Memory B cell (primary cell): Measurements from ENCODE around the gene CELSR1.
"Not testable (repeated sequence)": the region's sequence is repeated elsewhere in the genome, so short reads cannot be mapped to it uniquely, and the experiment has no call there.

Experiments
- ATAC-seq: fragments of 150-1000 bp; cut with Tn5 transposase; 2 replicates; pipeline ENCODE4 v1.10.0; 2021; ENCODE audit warnings: low read depth, mild to moderate bottlenecking, moderate library complexity
- DNase-seq, 2 donors: peaks; one replicate each; pipeline ENCODE4 v3.0.0; 2022; ENCODE audit warnings: low spot score in 2 of 2
- H3K27ac Mint-ChIP-seq: one replicate; pipeline ENCODE4 v1.8.0; 2022; ENCODE audit warnings: mild to moderate bottlenecking, moderate library complexity, mixed read lengths
- H3K27me3 Mint-ChIP-seq: one replicate; pipeline ENCODE4 v1.8.0; 2022; ENCODE audit warnings: mixed read lengths
- H3K36me3 Mint-ChIP-seq: one replicate; pipeline ENCODE4 v1.8.0; 2022; ENCODE audit warnings: mild to moderate bottlenecking, mixed read lengths
- H3K4me1 Mint-ChIP-seq: one replicate; pipeline ENCODE4 v1.8.0; 2022; ENCODE audit warnings: mixed read lengths
- H3K4me3 Mint-ChIP-seq: one replicate; pipeline ENCODE4 v1.8.0; 2022; ENCODE audit warnings: mild to moderate bottlenecking, moderate library complexity, mixed read lengths
- H3K9me3 Mint-ChIP-seq: one replicate; pipeline ENCODE4 v1.8.0; 2022; ENCODE audit warnings: mixed read lengths

Gene CELSR1

DNA sequence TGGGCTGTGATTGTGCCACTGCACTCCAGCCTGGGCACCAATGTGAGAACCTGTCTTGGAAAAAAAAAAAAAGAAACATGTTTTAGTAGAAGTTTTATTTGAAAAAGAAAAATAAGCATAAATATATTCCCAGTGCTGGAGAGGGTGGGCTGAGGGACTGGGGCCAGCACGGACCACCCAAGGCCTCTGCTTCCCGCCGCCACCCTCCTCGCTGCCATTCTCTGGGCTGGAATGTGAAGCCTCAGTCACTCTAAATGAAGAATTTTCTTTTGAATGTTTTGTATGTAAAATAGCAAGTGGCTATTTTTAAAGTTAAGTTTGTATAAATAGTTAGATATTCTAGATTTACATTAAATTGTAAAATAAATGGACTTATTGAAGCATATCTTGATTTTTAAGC, 207.0 kb downstream of the CELSR1 start:
- Mint-ChIP-seq H3K4me3 (no peak overlapping the region), H3K36me3 (no peaks in the 10 kb centered on the region), H3K4me1 (no peaks in the 10 kb centered on the region), H3K27ac (no peak overlapping the region), H3K9me3 (no peaks in the 10 kb centered on the region), H3K27me3 (no peaks in the 10 kb centered on the region)
- ATAC-seq (no peak), DNase-seq (no peak)

DNA sequence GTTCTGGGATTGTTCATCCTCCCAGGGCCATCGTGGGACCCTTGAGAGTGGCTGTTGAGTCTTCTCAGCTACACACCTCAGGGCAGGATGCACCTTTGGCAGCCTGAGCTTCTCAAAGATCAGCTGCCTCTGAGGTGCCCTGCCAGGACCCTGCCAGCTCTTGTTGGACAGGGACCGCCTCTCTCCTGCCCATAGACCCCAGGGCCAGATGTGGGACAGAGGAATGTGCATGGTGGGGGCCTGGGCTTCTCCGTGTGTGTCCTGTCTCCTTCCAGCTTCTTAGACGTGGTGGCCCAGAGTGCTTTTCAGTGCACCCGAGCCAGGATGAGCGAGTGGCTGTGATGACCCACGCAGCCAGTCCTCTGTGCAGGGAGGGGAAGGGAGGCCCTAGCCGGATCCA, 207.8 kb downstream of the CELSR1 start:
- Mint-ChIP-seq H3K4me1 (no peaks in the 10 kb centered on the region), H3K4me3 (no peak overlapping the region), H3K27ac (no peak overlapping the region), H3K9me3 (no peaks in the 10 kb centered on the region), H3K36me3 (no peaks in the 10 kb centered on the region), H3K27me3 (no peaks in the 10 kb centered on the region)
- DNase-seq (no peak), ATAC-seq (no peak)

DNA sequence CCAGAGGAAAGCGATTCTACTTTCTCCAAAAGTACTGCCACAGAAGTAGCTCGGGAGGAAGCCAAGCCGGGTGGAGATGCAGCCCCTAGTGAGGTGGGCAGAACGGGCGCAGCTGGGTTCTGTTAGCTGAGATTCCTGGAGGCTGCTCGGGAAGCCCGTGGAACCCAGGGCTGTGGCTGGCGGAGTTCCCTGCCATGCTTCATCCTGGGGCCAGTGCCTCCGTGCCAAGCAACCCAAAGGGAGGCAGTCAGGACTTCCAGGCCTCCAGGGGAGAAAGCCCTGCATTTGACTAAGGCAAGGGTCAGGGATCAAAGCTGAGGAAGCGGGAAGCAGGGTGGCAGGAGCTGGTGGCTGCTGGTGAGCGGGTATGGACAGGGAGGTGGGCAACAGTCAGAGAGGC, 208.6 kb downstream of the CELSR1 start:
- Mint-ChIP-seq H3K27ac (no peak overlapping the region), H3K4me1 (no peaks in the 10 kb centered on the region), H3K36me3 (no peaks in the 10 kb centered on the region), H3K27me3 (no peaks in the 10 kb centered on the region), H3K9me3 (no peaks in the 10 kb centered on the region), H3K4me3 (no peak overlapping the region)
- DNase-seq (no peak), ATAC-seq (no peak)

DNA sequence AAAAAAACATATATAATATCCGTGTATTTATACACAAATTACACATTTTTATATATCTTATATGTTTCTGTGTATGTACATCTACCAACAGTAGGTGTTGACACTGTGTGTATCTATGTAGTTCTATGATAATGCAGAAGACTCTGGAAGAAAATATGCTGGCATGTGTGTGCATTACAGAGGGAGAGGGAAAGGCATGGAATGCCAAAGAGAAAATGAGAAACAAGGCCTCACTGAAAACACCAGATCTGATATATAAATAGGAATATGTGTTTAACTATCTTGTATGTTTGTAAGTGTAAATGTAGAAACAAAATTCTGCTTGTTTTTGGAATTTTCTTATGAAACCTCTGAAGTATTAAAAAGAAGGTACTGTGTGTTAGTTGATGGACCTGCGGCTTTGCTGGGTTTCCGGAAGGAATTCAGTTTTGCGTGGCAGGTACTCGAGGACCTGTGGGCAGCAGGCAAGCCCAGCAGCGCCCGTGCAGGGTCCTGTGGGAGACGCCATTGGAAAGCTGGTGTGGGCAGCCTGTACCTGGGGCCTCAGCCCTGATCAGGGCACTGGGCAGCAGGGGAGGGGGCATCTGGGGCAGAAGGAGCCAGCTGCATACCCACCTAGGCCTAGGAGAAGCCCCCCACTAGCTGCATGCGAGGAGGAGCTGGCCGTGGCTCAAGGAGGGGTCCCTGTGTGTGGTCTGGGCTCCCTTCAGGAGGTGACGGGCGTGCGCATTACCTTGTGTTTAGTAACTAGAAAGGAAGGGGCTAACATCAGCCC, 209.5 kb downstream of the CELSR1 start:
- Mint-ChIP-seq H3K36me3 (no peaks in the 10 kb centered on the region), H3K4me1 (no peaks in the 10 kb centered on the region), H3K27ac (no peak overlapping the region), H3K27me3 (no peaks in the 10 kb centered on the region), H3K9me3 (no peaks in the 10 kb centered on the region), H3K4me3 (no peak overlapping the region)
- ATAC-seq (no peak), DNase-seq (no peak)

DNA sequence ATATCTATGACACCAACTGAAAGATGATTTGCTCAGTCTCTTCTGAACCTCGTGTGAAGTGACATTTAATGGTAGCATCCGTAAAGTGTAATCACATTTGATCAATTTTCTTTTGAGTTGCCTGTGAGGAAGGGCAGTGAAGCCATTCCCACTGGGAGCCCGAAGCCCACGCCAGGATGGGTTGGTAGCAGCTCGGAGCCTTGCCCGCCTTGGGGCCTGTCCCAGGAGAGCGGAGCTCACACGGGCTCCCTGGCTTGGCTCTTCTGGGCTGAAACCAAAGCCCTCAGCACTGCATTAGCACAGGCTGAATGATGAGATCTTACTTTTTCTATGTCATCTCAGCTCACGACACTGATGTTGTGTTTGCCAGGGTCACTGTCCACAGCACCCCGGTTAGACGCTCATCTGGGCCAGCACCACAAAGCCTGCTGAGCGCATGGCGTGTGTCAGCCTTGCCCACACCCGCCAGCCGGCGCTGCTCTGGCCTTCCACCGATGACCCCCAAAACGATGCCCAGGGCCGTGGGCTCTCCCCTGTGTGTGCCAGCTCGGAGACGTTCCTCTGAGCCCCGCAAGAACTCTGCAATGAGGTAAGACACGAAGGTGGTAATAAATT, 211.2 kb downstream of the CELSR1 start:
- Mint-ChIP-seq H3K4me3 (no peak overlapping the region), H3K36me3 (no peaks in the 10 kb centered on the region)
- ATAC-seq: no peak

DNA sequence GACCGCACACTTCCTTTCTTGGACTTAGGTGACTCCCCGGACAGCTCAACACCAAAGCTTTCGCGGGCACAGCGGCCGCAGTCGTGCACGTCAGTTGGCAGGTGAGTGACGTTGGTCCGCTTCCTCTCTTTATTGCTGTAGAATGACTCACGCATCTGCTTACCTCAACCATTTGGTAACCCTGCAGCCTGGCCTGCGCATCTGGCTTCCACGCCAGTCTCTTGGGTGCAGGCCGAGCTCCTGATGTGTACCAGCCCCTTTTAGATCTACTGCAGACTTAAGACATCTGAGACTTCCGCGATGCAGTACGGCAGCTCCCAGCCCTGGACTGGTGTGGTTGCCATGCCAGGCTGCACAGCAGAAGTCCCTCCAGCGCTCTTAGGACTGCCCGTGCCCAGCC, 214.3 kb downstream of the CELSR1 start:
- no peak overlapping the region for H3K27ac Mint-ChIP-seq
- no peak for DNase-seq
- no peaks in the 10 kb centered on the region for H3K9me3 Mint-ChIP-seq
- H3K36me3 Mint-ChIP-seq: no peaks in the 10 kb centered on the region
- no peaks in the 10 kb centered on the region for H3K27me3 Mint-ChIP-seq
- H3K4me3 Mint-ChIP-seq: no peak overlapping the region
- no peak for ATAC-seq
- no peaks in the 10 kb centered on the region for H3K4me1 Mint-ChIP-seq

More for the DNA sequence above, 211.2 kb downstream of the CELSR1 start:
- no peak for DNase-seq
- Mint-ChIP-seq H3K27ac (no peak overlapping the region), H3K27me3 (no peaks in the 10 kb centered on the region), H3K4me1 (no peaks in the 10 kb centered on the region), H3K9me3 (no peaks in the 10 kb centered on the region)

DNA sequence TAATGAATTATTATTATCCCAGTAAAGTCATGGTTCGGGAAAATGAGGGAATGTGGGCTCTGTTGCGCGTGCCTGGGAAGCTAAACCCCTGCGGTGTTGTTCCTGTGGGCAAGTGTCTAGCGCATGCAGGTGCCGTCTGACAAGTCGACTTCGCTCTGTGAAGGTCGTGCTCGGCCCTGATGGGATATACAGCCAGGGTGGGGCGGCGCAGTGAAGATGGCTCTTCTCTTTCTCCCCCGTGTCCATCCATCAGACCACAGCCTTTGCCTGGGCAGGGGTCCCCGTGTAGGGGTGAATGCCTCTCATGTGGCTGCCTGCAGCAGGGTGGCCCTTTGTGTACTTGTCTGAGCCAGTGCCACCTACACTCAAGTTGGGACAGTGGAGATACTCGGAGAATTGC, 214.7 kb downstream of the CELSR1 start:
- no peaks in the 10 kb centered on the region for H3K36me3 Mint-ChIP-seq

DNA sequence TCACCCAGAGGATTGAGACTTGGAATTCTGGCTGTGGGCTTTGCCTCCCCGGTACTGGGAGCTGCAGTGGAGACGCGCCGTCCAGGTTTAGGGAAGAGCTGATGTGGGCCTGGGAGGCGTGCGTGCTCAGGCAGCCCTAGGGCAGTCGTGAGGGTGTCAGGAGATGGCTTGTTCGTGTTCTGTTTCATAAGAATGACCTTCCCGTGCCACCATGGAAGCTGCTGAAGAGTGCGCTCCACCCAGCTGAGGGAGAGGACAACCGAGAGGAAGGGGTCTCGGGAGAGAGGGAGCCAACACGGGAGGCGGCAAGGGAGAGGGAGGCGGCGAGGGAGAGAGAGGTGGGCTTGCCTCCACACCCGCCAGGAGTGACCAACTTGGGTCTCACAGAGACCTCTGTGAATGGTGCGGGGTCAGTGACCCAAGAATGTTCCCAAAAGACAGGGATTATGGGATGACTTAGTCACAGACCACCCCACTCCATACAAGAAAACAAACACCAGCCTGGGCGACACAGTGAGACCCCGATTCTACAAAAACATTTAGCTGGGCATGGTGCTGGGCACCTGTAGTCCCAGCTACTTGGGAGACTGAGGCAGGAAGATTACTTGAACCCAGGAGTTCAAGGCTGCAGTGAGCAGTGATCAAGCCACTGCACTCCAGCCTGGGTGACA, 216.6 kb downstream of the CELSR1 start:
- Mint-ChIP-seq H3K27me3 (no peaks in the 10 kb centered on the region), H3K36me3 (no peaks in the 10 kb centered on the region), H3K4me3 (no peak overlapping the region), H3K4me1 (no peaks in the 10 kb centered on the region), H3K9me3 (no peaks in the 10 kb centered on the region), H3K27ac (no peak overlapping the region)
- ATAC-seq (no peak), DNase-seq (no peak)

More for the DNA sequence above, 214.7 kb downstream of the CELSR1 start:
- Mint-ChIP-seq H3K4me3 (no peak overlapping the region), H3K27ac (no peak overlapping the region), H3K27me3 (no peaks in the 10 kb centered on the region), H3K4me1 (no peaks in the 10 kb centered on the region), H3K9me3 (no peaks in the 10 kb centered on the region)
- ATAC-seq (no peak), DNase-seq (no peak)

DNA sequence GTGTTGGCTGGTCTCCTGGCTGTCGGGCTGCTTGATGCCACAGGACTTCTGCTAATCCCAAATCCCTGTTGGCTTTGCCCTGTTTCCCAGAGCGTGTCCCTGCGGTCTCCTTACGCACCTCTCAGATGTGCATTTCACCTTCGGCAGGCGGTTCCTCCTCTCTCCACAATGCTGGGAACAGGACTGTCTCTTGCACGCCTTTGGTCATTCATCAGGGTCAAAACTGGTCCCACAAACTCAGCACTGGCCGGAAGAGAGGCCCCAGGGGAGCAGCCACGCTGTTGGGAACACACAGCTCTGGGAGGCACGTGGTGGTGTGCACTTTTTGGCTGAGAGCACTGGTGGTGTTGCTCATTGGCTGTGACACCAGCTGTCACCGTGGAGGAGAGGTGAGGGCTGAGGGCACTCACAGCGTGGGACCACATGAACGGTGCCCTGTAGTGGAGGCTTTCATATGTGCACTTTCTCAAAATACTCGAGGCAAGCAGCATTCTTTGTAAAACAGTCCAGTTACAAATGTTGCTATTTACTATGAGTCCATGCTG, 217.2 kb downstream of the CELSR1 start:
- no peaks in the 10 kb centered on the region for H3K36me3 Mint-ChIP-seq
- no peak overlapping the region for H3K4me3 Mint-ChIP-seq
- DNase-seq (no peak), ATAC-seq (no peak)
- H3K27me3 Mint-ChIP-seq: no peaks in the 10 kb centered on the region
- H3K4me1 Mint-ChIP-seq: no peaks in the 10 kb centered on the region
- no peaks in the 10 kb centered on the region for H3K9me3 Mint-ChIP-seq
- no peak overlapping the region for H3K27ac Mint-ChIP-seq

DNA sequence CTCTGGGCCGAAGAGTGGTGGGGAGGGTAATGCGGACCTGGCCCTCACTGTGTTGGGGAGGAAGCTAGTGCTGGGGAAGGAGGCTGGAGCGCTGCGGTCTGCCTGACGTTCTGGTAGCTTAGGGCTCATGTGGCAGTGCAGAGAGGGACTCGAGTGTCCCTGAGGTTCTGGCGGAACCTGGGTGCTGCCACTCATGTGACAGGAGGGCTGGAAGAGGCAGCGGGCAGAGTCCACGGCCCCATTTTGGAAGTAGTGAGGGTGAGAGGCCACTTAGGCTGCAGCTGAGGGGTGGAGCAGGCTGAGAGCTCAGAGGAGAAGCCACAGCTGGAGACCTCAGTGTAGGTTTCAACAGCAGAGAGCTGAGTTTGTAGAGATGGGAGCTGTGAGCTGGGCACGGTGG, 218.1 kb downstream of the CELSR1 start:
- Mint-ChIP-seq H3K9me3 (no peaks in the 10 kb centered on the region), H3K4me3 (no peak overlapping the region), H3K4me1 (no peaks in the 10 kb centered on the region), H3K36me3 (no peaks in the 10 kb centered on the region), H3K27ac (no peak overlapping the region), H3K27me3 (no peaks in the 10 kb centered on the region)
- DNase-seq (no peak), ATAC-seq (no peak)

DNA sequence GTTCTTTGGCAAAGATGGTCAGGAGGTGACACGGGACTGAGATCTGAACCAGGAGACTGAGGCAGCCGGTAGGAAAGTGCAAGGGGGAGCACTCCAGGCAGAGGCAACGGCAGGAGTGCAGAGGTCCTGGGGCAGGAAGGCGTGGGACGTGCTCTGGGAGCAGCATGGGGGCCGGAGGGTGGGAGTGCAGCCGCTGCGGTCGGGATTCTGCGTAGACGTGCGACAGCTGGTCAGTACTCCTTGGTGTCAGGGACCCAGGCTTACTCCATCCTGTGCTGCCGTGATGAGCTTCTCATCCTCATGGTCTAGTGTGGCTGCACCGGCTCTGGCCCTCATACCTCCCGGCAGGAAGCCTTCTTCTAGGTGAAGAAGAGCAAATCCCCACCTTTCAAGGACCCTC, 218.8 kb downstream of the CELSR1 start:
- DNase-seq (no peak), ATAC-seq (no peak)
- Mint-ChIP-seq H3K4me3 (no peak overlapping the region), H3K4me1 (no peaks in the 10 kb centered on the region), H3K27ac (no peak overlapping the region), H3K36me3 (no peaks in the 10 kb centered on the region), H3K9me3 (no peaks in the 10 kb centered on the region), H3K27me3 (no peaks in the 10 kb centered on the region)

DNA sequence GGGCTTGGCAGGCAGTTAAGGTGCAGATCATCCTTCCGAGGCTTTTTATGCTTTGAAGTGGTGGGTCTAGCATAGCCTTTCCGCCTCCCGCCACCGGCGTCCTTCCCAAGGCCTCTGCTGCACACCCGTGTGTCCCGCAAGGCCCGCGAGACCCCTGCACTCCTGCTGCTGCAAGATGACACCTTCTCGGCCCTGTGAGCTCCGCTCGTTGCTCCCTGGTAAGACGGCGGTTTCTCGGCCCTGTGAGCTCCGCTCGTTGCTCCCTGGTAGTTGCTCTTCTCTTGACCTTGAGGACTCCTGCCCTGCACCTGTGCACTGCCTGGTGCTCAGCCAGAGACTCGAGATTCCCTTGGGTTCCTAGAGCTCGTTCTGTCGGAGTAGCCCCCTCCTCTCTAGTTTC, 219.8 kb downstream of the CELSR1 start:
- H3K9me3 Mint-ChIP-seq: no peaks in the 10 kb centered on the region
- DNase-seq (no peak), ATAC-seq (no peak)
- H3K27me3 Mint-ChIP-seq: no peaks in the 10 kb centered on the region
- no peak overlapping the region for H3K27ac Mint-ChIP-seq
- H3K4me3 Mint-ChIP-seq: no peak overlapping the region
- H3K4me1 Mint-ChIP-seq: no peaks in the 10 kb centered on the region
- no peaks in the 10 kb centered on the region for H3K36me3 Mint-ChIP-seq

DNA sequence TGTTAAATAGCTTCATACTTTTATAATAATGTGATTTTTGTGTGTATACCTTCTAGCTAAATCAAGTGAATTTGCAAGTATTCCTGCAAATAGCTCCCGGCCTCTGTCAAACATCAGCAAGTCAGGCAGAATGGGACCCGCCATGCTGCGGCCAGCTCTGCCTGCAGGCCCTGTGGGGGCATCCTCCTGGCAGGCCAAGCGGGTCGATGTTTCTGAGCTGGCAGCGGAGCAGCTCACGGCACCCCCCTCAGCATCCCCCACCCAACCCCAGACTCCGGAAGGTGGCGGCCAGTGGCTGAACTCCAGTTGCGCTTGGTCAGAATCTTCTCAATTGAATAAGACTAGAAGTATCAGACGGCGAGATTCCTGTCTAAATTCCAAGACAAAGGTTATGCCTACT, 221.4 kb downstream of the CELSR1 start:
- H3K27me3 Mint-ChIP-seq: no peaks in the 10 kb centered on the region
- no peak overlapping the region for H3K4me3 Mint-ChIP-seq
- H3K4me1 Mint-ChIP-seq: no peaks in the 10 kb centered on the region
- DNase-seq: no peak
- H3K36me3 Mint-ChIP-seq: no peaks in the 10 kb centered on the region
- no peaks in the 10 kb centered on the region for H3K9me3 Mint-ChIP-seq
- H3K27ac Mint-ChIP-seq: no peak overlapping the region
- ATAC-seq: no peak

DNA sequence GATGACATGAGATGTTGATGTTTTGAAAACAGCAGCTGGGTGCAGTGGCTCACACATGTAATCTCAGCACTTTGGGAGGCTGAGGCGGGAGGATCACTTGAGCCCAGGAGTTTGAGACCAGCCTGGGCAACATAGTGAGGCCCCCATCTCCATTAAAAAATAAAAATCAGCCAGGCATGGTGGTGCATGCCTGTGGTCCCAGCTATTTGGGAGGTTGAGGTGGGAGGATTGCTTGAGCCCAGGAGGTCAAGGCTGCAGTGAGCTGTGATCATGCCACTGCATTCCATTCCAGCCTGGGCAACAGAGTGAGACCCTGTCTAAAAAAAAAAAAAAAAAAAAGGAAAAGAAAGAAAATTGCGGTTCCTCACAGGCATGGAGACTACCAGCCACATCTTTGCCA, 224.6 kb downstream of the CELSR1 start:
- not testable (repeated sequence) for H3K27ac Mint-ChIP-seq, H3K36me3 Mint-ChIP-seq, DNase-seq, H3K9me3 Mint-ChIP-seq, H3K27me3 Mint-ChIP-seq, ATAC-seq, H3K4me1 Mint-ChIP-seq, H3K4me3 Mint-ChIP-seq
